ENCODE measurements around the gene PSD2. TPM values are rescaled to one million over a fixed set of nuclear protein-coding genes. Genes with fewer than 3 reads are reported as not detected.
A peak's percentile ranks its signal among the peaks of the same experiment; 100 is the strongest.

The PSD2 gene
- total and polyA plus RNA-seq, 7 donors, result under 0.01 to 0.28 (median 0.10) TPM; not detected in 4

- TF ChIP-seq POLR2AphosphoS5 (IDR thresholded peaks at IDR 0.05) (no peak), POLR2A (IDR thresholded peaks at IDR 0.05) (no peak), CTCF (IDR thresholded peaks at IDR 0.05) (no peak), EP300 (IDR thresholded peaks at IDR 0.05) (no peak)
- Histone ChIP-seq H3K4me3 (no peak overlapping the region), H3K27me3 (no peaks in the 10 kb centered on the region), H3K9me3 (no peaks in the 10 kb centered on the region), H3K4me1 (peaks cover 0 to 45% (median 25%) of the 10 kb centered on the region in 4 donors), H3K36me3 (peaks cover 0 to 17% (median 0%) of the 10 kb centered on the region in 4 donors), H3K27ac (no peak overlapping the region)
- no peak for DNase-seq
- WGBS, 2 donors, result 40 to 64% methylated on average over 10 of the region's 10 CpGs
- intact Hi-C loops (cut with DNase I), result no loop called here
These were observed 87.4 kb downstream of the PSD2 start for GRCh38 chr5:139882961-139883539.

- H3K4me3 ChIP-seq, result no peak overlapping the region
- H3K27me3 ChIP-seq, result no peaks in the 10 kb centered on the region
- peak; percentile 78 for DNase-seq
- H3K36me3 ChIP-seq, result peaks cover 0 to 17% (median 0%) of the 10 kb centered on the region in 4 donors
- WGBS, 2 donors, result 84 to 86% methylated on average over 3 of the region's 3 CpGs
- no peaks in the 10 kb centered on the region for H3K9me3 ChIP-seq
- peaks cover 0 to 45% (median 25%) of the 10 kb centered on the region in 4 donors for H3K4me1 ChIP-seq
- H3K27ac ChIP-seq, result peak overlapping the region in 1 of 4 donors; percentile 15
- no peak for TF ChIP-seq EP300 (IDR thresholded peaks at IDR 0.05)
- no peak for TF ChIP-seq POLR2AphosphoS5 (IDR thresholded peaks at IDR 0.05)
- no peak for TF ChIP-seq POLR2A (IDR thresholded peaks at IDR 0.05)
- TF ChIP-seq CTCF (IDR thresholded peaks at IDR 0.05), result no peak
- intact Hi-C loops (cut with DNase I), result no loop called here
These were observed 88.5 kb downstream of the PSD2 start for GRCh38 chr5:139884144-139884543.

- TF ChIP-seq POLR2A (IDR thresholded peaks at IDR 0.05) (no peak), CTCF (IDR thresholded peaks at IDR 0.05) (no peak), POLR2AphosphoS5 (IDR thresholded peaks at IDR 0.05) (no peak), EP300 (IDR thresholded peaks at IDR 0.05) (no peak)
- Histone ChIP-seq H3K27me3 (no peaks in the 10 kb centered on the region), H3K27ac (peak overlapping the region in 1 of 4 donors; percentile 15), H3K9me3 (no peaks in the 10 kb centered on the region), H3K4me3 (no peak overlapping the region), H3K4me1 (peaks cover 0 to 43% (median 25%) of the 10 kb centered on the region in 4 donors), H3K36me3 (peaks cover 0 to 17% (median 0%) of the 10 kb centered on the region in 4 donors)
- no peak for DNase-seq
- 41 to 66% methylated on average over 3 of the region's 3 CpGs for WGBS, 2 donors
- intact Hi-C loops (cut with DNase I), result no loop called here
These were observed 89.1 kb downstream of the PSD2 start for GRCh38 chr5:139884734-139885133.

- Histone ChIP-seq H3K4me3 (no peak overlapping the region), H3K27ac (no peak overlapping the region), H3K9me3 (no peaks in the 10 kb centered on the region), H3K36me3 (peaks cover 0 to 17% (median 0%) of the 10 kb centered on the region in 4 donors), H3K4me1 (peaks cover 0 to 37% (median 20%) of the 10 kb centered on the region in 4 donors), H3K27me3 (no peaks in the 10 kb centered on the region)
- WGBS, 2 donors, result 88 to 89% methylated on average over 15 of the region's 15 CpGs
- intact Hi-C loops (cut with DNase I), result no loop called here
- TF ChIP-seq EP300 (IDR thresholded peaks at IDR 0.05), result no peak
- TF ChIP-seq POLR2A (IDR thresholded peaks at IDR 0.05), result no peak
- TF ChIP-seq CTCF (IDR thresholded peaks at IDR 0.05), result no peak
- TF ChIP-seq POLR2AphosphoS5 (IDR thresholded peaks at IDR 0.05), result no peak
- no peak for DNase-seq
These were observed 89.7 kb downstream of the PSD2 start for GRCh38 chr5:139885172-139885856.

All from sigmoid colon (tissue), 7 donors.